Measurements from ENCODE around the gene OR51G2.
"Not testable (repeated sequence)": the region's sequence is repeated elsewhere in the genome, so short reads cannot be mapped to it uniquely, and the experiment has no call there.

Gene OR51G2, protein sequence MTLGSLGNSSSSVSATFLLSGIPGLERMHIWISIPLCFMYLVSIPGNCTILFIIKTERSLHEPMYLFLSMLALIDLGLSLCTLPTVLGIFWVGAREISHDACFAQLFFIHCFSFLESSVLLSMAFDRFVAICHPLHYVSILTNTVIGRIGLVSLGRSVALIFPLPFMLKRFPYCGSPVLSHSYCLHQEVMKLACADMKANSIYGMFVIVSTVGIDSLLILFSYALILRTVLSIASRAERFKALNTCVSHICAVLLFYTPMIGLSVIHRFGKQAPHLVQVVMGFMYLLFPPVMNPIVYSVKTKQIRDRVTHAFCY

DNA sequence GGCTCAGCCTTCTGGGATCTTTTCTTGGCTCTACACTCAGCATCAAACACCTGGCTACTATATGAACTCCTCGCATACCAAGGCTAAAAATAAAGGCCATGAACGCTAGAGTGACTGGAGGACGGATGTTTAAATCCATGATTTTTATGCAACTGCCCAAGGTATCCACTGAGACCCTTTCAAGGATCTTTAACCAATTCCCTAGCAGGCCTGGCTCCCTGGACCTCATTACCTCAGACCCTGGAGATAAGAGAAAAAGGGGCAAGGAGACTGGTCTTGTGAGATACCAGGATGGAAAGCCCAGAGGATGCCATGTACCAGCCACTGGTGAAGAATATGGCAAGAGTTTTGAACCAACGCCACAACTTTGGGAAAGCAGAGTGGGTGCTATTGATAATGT, at the start of gene OR51G2:
Gene OR51G2 (minus strand): TSS at position 101 of the 400 bp plus-strand sequence. CDS start 3,687 bp downstream, outside the sequence.
- no peak for DNase-seq (ENCODE audit: low read depth in 2 of 2)

DNA sequence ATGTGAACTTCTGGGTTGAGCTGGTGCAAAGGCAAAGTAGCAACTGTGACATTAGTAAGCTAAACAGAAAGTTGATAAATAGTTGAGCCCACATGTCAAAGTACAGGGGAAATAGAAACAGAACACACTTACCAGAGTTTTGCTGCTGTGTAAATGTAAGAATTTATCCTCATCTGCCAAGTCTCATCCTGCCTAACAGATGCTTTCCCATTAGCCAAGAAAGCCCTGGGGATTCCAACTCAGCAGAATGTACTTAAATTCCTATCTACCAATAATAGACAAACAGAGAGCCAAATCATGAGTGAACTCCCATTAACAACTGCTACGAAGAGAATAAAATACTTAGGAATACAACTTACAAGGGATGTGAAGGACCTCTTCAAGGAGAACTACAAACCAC, 43.7 kb upstream of the OR51G2 start:
- no peak for DNase-seq (ENCODE audit: low read depth in 2 of 2)

DNA sequence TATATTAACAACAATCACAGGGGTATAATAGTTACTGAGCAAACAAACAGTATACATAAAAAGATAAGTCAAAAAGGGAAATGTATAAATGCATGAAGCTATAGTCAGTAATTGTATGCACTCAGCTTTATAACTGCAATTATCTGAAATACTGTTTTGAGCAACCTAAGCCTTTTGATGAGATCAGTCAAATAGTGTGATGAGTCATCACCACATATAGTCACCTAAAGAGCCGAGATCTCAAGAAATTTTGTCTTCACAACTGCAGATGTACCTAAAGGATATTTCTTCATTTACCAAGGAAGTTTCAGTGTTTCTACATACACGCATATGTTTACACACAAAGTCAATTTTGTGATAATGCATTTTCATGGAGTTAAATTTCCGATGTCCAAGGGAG, 41.7 kb upstream of the OR51G2 start:
- DNase-seq (ENCODE audit: low read depth in 2 of 2) = no peak

DNA sequence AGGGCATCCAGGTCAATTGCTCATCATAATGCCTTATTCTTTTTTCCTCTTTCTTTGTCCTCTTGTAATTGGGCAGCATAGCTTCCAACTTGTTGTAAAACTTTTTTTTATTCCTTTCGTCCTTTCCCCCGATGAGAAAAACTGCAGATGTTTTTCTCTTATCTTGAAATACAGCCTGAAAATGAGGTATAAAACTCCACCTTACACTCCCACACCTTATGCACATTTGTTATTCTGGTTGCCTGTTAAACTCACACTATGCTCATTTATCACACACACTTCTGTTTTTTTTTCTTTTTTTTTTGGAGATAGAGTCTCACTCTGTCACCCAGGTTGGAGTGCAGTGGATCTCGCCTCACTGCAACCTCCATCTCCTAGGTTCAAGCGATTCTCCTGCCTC, 38.2 kb upstream of the OR51G2 start:
- no peak for DNase-seq (ENCODE audit: low read depth in 2 of 2)

DNA sequence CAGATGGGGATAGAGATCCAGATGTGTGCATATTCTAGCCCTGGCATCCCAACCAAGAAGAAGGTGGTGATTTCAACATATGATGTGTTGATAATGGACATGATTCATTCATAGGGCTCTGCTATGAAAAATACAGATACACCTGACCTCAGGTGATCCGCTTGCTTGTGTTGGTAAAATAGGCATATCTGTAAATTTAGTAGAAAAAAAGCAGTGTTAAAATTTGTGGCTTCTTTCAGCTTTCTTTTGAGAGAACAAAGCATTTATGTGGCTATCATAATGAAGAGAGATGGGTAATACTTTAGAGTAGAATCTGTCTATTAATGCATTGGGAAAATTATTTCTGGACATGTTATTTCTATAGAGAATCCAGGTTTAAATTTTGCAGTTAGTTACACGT, 36.5 kb upstream of the OR51G2 start, which contains the start of gene OR51A2:
Gene OR51A2 (minus strand): TSS at position 101 of the 400 bp plus-strand sequence. CDS start 0 bp downstream, at position 101.
- DNase-seq (ENCODE audit: low read depth in 2 of 2) = not testable (repeated sequence)

DNA sequence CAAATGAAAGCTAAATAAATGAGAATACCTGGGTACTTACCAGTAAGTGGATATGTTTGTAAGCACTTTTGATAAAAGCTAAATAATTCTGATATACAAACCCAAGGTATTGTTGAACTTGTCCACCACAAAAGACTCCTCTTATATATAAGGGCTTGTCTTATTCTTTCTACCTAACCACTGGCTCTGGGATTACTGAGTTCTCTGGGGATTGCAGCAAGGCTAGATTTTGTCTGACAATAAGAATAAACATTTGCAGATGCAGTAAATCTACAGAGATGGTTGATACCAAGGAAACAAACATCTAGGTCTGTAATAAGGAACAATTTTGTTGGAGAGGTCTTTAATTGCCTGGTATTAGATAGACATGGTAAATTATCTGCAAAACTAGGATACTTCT, 28.4 kb upstream of the OR51G2 start, which contains the start of gene OR51A4:
Gene OR51A4 (minus strand): TSS at position 101 of the 400 bp plus-strand sequence. CDS start 505 bp downstream, outside the sequence.
- DNase-seq (ENCODE audit: low read depth in 2 of 2) = no peak

DNA sequence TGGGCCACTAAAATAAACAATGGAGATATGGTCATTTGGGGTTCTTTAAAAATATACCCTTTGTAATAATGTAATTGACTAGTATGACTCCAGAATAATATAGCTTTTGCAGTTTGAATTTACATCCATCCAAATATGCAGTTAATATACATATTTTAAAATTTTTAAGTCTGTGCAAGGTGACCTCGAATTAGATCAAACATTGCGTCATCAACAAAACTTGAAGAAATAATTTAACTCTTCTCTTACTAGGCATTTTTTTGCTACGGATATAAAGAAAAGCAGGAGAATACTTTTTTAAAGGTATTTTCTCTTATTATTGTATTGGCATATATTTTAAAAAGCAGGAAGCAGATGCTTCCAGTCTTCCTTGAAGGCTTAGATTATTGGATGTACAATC, 17.6 kb upstream of the OR51G2 start:
- DNase-seq (ENCODE audit: low read depth in 2 of 2) = no peak

DNA sequence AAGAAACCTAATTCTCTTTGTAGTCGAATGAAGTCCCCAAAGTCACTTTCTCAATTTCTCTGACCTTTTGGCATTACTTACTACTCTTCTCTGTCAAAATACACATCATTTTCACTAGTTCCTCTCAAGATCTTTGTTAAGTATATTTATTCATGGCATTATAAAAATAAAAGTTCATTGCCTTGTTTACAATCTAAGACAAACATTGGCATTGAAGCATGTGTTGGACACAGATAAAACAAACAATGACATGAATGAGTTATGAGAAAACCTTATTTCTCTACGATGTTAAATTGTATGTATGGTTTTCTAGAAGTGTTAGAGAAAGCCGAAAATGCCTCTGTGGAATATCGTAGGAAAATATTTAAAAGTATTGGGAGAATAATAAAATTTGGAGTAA, 13.6 kb upstream of the OR51G2 start:
- DNase-seq (ENCODE audit: low read depth in 2 of 2) = no peak

DNA sequence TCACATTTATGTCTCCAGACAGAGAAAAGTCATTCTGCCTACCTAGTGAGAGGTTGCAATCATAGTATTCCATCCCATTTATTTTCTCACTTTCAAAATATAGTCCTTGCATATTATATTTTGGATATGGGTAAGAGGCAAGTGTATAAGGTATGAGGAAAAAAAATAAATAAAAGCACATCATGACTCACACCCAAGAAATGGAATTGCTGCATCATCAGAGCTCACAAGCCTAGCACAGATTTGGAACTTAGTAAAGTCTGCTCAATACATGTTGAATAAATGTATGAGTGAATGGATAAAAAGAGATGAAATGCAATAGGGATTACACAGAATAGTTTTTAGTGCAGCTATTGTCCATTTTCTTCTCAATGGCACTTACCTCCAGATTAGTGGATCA, 7.5 kb upstream of the OR51G2 start:
- DNase-seq (ENCODE audit: low read depth in 2 of 2) = no peak

DNA sequence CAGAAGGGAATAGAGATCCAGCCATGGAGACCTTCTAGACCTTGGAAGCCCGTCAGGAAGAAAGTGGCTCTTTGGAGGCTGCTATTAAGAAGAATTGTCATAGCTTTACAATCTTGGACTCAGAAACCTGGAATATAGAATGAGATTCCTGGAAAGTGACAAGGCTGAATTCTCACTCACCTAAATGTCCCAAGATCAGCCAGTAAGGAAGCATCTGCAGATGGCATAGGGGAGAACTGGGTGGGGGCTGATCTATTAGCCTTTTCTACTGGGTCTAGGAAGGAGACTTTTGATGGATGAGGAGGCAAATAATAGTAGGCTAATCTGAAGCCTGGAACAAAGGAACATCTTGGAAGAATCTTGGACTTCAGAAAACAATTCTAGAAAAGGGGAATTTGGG, 5.1 kb upstream of the OR51G2 start, which contains the start of gene OR51G1:
Gene OR51G1 (minus strand): TSS at position 101 of the 400 bp plus-strand sequence. CDS start 0 bp downstream, at position 101.
- DNase-seq (ENCODE audit: low read depth in 2 of 2) = no peak

DNA sequence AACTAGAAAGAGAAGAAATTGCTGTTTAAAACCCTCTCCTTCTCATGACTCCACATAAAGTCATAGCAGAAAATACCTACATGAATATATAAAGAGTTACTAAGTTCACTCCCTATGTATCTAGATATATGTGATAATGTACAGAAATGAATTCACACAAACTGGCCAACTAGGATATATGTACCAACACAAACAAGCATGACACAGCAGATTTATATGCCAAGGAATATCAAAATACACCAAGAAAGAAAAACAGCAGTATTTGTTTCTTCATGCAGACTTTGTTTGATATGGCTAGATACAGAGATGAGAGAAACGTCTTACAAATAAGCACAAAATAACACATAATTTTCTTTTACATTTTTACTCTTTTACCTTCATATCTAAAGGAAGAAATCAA, 3.2 kb upstream of the OR51G2 start:
- no peak for DNase-seq (ENCODE audit: low read depth in 2 of 2)

DNA sequence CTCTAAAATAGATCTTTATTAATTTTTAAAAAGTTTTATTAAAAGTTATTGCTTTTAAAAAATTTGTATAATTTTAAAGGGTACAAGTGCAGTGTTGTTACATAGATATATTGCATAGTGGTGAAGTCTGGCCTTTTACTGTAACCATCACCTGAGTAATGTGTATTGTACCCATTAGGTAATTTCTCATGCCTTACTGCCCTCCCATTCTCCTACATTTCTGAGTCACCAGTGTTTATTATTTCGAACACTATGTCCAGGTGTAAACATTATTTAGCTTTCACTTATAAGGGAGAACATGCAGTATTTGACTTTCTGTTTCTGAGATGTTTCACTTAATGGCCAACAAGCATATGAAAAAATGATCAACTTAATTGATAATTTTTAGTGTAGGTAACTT, 2.6 kb upstream of the OR51G2 start:
- DNase-seq (ENCODE audit: low read depth in 2 of 2) = no peak

DNA sequence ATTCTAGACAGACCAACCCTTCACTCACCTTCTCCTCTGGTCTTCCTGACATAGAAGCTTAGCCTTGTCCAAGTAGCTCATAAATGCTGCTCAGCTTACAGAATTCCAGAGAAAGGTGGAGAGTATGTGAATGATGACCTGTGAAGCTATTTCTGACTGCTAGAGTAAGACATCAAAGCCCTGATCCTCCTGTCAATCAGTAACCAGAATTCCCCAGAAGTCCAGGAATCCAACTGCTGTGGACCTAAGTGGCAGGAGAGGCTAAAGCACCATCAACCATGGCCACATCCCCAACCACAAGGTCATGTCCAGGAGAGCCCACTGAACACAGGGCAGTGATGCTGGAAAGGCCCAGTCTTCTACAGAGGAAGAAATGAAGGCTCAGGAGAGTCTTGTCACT, 2.6 kb downstream of the OR51G2 start:
- no peak for DNase-seq (ENCODE audit: low read depth in 2 of 2)

DNA sequence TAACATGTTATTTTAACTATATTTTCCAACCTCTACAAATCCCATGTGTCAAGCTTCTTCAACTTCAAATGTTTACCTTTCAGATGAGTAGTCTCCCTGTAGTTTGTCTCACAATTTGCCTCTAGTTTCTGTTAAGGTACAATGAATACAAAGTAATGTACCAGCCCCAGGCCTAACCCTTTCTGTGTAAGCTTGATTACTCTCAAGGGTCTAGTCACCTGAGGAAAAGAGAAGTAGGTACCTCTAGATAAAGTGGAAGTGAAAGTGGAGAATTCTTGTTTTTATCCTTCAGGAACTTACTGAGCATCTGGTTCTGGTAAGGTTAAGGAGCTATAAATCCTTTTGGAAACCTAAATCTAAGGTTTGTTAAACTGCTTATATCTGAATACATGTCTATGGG, 15.7 kb downstream of the OR51G2 start, which contains the start of gene OR51A7:
Gene OR51A7 (plus strand): TSS at position 300 of the 400 bp plus-strand sequence. CDS start 3,587 bp downstream, outside the sequence.
- no peak for DNase-seq (ENCODE audit: low read depth in 2 of 2)

DNA sequence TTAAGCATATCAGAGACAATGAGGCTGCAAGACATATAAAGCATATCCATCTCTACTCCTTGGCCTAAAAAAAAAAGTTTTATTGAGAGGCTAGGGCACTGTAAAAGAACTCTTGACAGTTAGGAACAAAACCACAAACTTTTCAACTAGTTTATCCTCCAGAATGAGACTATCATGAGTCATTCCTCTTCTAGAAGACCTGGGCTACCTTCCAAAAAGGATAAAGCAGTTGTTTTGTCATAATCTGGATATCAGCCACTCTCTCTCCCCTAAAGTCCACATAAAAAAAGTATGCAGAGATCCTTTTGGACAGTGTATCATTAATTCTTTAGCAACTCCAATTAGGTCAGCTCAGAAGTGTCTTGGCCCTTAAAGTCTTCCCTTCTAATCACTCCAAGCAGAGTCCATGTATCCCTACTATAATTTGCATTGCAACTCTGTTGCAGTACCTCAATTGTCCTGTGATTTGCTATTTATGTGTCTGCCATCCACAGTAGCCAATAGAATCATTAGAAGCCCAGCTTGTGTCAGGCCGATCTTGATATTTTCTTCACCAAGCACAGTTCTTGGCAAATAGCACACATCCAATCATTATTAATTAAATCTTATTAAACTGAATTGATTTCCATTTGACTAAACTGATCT, 27.0 kb downstream of the OR51G2 start:
- no peak for DNase-seq (ENCODE audit: low read depth in 2 of 2)

DNA sequence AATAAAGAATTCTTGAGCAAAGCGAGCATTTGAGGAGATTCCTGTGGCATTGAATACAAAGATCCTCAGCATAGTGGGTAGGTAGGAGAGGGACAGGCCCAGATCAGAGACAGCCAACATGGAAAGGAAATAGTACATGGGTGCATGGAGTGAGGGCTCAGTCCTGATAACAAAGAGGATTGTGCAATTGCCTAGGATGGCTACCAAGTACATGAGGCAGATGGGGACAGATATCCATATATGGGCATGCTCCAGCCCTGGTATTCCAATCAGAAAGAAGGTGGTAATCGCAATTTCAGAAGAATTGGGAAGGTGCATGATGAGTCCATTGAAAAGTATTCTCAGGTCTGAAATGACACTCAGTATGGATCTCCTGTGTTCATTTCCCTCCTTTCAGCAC, 28.9 kb downstream of the OR51G2 start:
- no peak for DNase-seq (ENCODE audit: low read depth in 2 of 2)

DNA sequence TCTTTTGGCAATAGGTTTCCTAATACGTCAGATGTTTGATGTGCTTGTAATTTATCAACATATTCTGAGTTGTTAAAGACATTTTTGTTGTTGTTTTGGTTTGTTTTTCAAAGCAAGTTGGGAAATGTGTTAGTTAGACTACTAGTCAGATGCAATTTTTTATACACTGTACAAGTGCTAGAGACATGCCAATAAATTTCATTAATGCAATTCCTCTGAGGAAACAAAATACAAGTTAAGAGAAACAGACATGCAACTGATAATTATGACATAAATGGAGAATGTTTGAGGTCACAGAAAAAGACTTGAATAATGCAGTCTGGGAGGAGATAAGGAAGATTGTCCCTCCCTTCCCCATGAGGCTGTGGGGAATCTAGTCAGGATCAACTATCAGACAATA, 31.6 kb downstream of the OR51G2 start:
- DNase-seq (ENCODE audit: low read depth in 2 of 2) = no peak

DNA sequence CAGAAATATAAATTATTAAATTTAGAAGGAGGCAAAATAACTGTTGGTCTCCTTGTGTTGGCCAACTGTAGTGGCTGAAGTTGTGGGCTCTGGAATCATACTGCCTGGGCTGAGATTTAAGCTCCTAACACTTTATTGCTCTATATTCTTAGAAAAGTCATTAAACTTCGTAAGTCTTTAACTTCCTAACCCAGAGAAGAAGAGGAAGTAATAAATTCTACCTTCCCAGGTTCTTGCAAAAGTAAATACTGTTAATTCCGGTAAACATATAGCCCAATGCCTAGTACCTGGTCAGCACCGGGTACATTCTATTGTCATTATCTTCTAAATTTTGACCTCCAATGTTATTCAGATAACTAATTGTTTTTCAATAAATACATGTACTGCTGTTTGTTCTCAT, 33.0 kb downstream of the OR51G2 start:
- no peak for DNase-seq (ENCODE audit: low read depth in 2 of 2)

DNA sequence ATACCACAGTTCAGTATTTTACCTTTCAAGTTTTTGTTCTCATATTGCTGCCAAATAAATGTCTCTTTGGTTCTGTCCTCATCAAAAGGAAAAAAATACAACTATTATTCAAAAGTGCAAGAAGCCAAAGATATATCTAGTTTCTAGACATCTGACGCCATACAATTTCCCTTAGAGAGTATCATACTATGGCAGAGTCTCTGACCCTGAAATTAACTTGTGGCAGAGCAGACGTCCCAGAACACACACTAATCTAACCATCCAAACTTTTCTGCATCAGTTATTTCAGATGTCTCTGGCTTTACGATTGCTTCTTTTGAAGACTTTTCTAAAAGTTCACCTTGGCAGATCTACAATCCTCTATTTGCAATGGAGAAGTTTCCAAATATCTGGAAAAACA, 34.8 kb downstream of the OR51G2 start:
- no peak for DNase-seq (ENCODE audit: low read depth in 2 of 2)

DNA sequence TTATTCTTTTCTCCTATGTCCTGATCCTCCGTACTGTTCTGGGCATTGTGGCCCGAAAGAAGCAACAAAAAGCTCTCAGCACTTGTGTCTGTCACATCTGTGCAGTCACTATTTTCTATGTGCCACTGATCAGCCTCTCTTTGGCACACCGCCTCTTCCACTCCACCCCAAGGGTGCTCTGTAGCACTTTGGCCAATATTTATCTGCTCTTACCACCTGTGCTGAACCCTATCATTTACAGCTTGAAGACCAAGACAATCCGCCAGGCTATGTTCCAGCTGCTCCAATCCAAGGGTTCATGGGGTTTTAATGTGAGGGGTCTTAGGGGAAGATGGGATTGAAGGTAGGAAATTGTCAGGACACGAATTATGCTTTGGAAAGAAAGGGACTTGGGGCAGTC, 36.6 kb downstream of the OR51G2 start:
- DNase-seq (ENCODE audit: low read depth in 2 of 2) = no peak

DNA sequence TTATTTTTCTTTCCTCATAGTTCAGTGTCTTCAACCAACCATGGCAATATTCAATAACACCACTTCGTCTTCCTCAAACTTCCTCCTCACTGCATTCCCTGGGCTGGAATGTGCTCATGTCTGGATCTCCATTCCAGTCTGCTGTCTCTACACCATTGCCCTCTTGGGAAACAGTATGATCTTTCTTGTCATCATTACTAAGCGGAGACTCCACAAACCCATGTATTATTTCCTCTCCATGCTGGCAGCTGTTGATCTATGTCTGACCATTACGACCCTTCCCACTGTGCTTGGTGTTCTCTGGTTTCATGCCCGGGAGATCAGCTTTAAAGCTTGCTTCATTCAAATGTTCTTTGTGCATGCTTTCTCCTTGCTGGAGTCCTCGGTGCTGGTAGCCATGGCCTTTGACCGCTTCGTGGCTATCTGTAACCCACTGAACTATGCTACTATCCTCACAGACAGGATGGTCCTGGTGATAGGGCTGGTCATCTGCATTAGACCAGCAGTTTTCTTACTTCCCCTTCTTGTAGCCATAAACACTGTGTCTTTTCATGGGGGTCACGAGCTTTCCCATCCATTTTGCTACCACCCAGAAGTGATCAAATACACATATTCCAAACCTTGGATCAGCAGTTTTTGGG, 37.2 kb downstream of the OR51G2 start, which contains the start of gene OR51T1:
Gene OR51T1 (plus strand): TSS at position 41 of the 641 bp plus-strand sequence. CDS start 0 bp downstream, at position 41.
- no peak for DNase-seq (ENCODE audit: low read depth in 2 of 2)

DNA sequence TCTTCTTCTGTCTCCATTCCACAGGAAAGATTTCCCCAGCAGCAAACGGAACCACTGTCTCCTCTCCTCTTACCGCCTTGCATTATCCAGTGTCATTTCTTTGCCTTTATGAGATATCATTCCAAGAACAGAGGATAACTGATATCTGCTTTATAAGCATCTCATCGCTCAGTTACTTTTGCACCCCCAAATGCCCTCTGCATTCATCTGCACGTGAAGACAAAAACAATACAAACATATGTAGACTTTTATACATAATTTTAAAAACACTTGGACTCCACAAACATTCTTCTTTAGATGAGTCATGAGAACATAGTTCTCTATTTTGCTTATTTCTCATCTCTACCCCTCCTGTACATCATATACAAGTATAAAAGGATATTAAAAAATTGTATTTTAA, 38.0 kb downstream of the OR51G2 start:
- DNase-seq (ENCODE audit: low read depth in 2 of 2) = no peak

All from stimulated activated CD4-positive, alpha-beta T cell treated with anti-CD3 and anti-CD28 coated beads, Interleukin-1b, Interleukin-23, amount 100 ng/mL, for 1 hour (primary cell).